WTC11 (cell line): ENCODE results near the gene CCDC60. TPM values are rescaled to one million over a fixed set of nuclear protein-coding genes. Genes with fewer than 3 reads are reported as not detected.

Experiments used
- ATAC-seq: fragments of 200-7000 bp; cut with Tn5 transposase; 2 replicates; pipeline ENCODE4 v1.10.0; 2021; ENCODE audit warnings: mild to moderate bottlenecking, moderate library complexity
- CTCF ChIA-PET: fragments of 300-600 bp; sonication (Branson Sonifier 250); formaldehyde crosslinking; loops from one replicate; lab custom pipeline; 2021; ENCODE audit warnings: antibody characterized with exemption; lab: Charles Lee
- POLR2A ChIA-PET: fragments of 350-600 bp; sonication (Branson Sonifier 250); formaldehyde crosslinking; loops from one replicate; lab custom pipeline; 2021; ENCODE audit warnings: antibody characterized with exemption; lab: Charles Lee
- DNase-seq: peaks from one replicate; pipeline ENCODE4 v3.0.0; 2021; ENCODE audit warnings: low spot score
- H3K27ac Mint-ChIP-seq: 2 replicates; pipeline ENCODE4 v1.8.0; 2021; ENCODE audit warnings: mixed read lengths
- H3K27me3 Mint-ChIP-seq: 2 replicates; pipeline ENCODE4 v1.8.0; 2021; ENCODE audit warnings: low read depth, mild to moderate bottlenecking, moderate library complexity, mixed read lengths
- H3K36me3 Mint-ChIP-seq: 2 replicates; pipeline ENCODE4 v1.8.0; 2021; ENCODE audit warnings: mixed read lengths
- H3K4me1 Mint-ChIP-seq: 2 replicates; pipeline ENCODE4 v1.8.0; 2022; ENCODE audit warnings: mixed read lengths
- H3K4me3 Mint-ChIP-seq: 2 replicates; pipeline ENCODE4 v1.8.0; 2021; ENCODE audit warnings: mild to moderate bottlenecking, moderate library complexity, mixed read lengths
- H3K9me3 Mint-ChIP-seq: 2 replicates; pipeline ENCODE4 v1.8.0; 2021; ENCODE audit warnings: mixed read lengths
- ATF1 ChIP-seq: sonication (generic); formaldehyde crosslinking; IDR thresholded peaks from 2 replicates; pipeline ENCODE4 v1.8.1; 2023; ENCODE audit warnings: mild to moderate bottlenecking, moderate library complexity, missing genetic modification reagents
- ATF3 ChIP-seq: sonication (generic); formaldehyde crosslinking; conservative IDR thresholded peaks from 2 replicates; pipeline ENCODE4 v1.8.1; 2022; ENCODE audit warnings: mild to moderate bottlenecking, missing genetic modification reagents
- ATF6 ChIP-seq: sonication (generic); formaldehyde crosslinking; IDR thresholded peaks from 2 replicates; pipeline ENCODE4 v1.8.1; 2023; ENCODE audit warnings: mild to moderate bottlenecking, missing genetic modification reagents
- CREM ChIP-seq: sonication (generic); formaldehyde crosslinking; IDR thresholded peaks from 2 replicates; pipeline ENCODE4 v1.8.1; 2022; ENCODE audit warnings: mild to moderate bottlenecking, missing genetic modification reagents, moderate library complexity
- E2F5 ChIP-seq: sonication (generic); formaldehyde crosslinking; IDR thresholded peaks from 2 replicates; pipeline ENCODE4 v1.8.1; 2022; ENCODE audit warnings: mild to moderate bottlenecking, moderate library complexity, missing genetic modification reagents
- ETV6 ChIP-seq: sonication (generic); formaldehyde crosslinking; IDR thresholded peaks from 2 replicates; pipeline ENCODE4 v1.8.1; 2022; ENCODE audit warnings: mild to moderate bottlenecking, missing genetic modification reagents
- FOXP4 ChIP-seq: sonication (generic); formaldehyde crosslinking; IDR thresholded peaks from 2 replicates; pipeline ENCODE4 v1.8.0; 2022; ENCODE audit warnings: mild to moderate bottlenecking, missing genetic modification reagents
- GTF2I ChIP-seq: fragments of 250-450 bp; sonication (Bioruptor Pico); conservative IDR thresholded peaks from 2 replicates; pipeline ENCODE4 v1.4.0; 2021; ENCODE audit warnings: mild to moderate bottlenecking
- HMGA2 ChIP-seq: fragments of 250-450 bp; sonication (Bioruptor Pico); IDR thresholded peaks from 2 replicates; pipeline ENCODE4 v1.4.0; 2021; ENCODE audit warnings: mild to moderate bottlenecking, moderate library complexity
- JAZF1 ChIP-seq: fragments of 250-450 bp; sonication (Bioruptor Pico); IDR thresholded peaks from 2 replicates; pipeline ENCODE4 v1.9.0; 2021; ENCODE audit warnings: moderate library complexity, mild to moderate bottlenecking, inconsistent platforms
- MAX ChIP-seq: sonication (generic); formaldehyde crosslinking; IDR thresholded peaks from 2 replicates; pipeline ENCODE4 v1.8.0; 2022; ENCODE audit warnings: mild to moderate bottlenecking, missing genetic modification reagents
- NFYB ChIP-seq: sonication (generic); formaldehyde crosslinking; conservative IDR thresholded peaks from 2 replicates; pipeline ENCODE4 v1.8.0; 2022; ENCODE audit warnings: low read depth, missing genetic modification reagents
- NR2C2 ChIP-seq: sonication (generic); formaldehyde crosslinking; IDR thresholded peaks from 2 replicates; pipeline ENCODE4 v1.8.0; 2022; ENCODE audit warnings: mild to moderate bottlenecking, missing genetic modification reagents
- OVOL2 ChIP-seq: fragments of 250-450 bp; sonication (Bioruptor Pico); IDR thresholded peaks from 2 replicates; pipeline ENCODE4 v1.9.0; 2021; ENCODE audit warnings: mild to moderate bottlenecking, borderline replicate concordance
- PREB ChIP-seq: sonication (generic); formaldehyde crosslinking; IDR thresholded peaks from 2 replicates; pipeline ENCODE4 v1.8.1; 2022; ENCODE audit warnings: mild to moderate bottlenecking, missing genetic modification reagents, moderate library complexity, borderline replicate concordance
- SMAD3 ChIP-seq: sonication (generic); formaldehyde crosslinking; IDR thresholded peaks from 2 replicates; pipeline ENCODE4 v1.8.0; 2022; ENCODE audit warnings: missing genetic modification reagents, mild to moderate bottlenecking, borderline replicate concordance
- TCF7 ChIP-seq: sonication (generic); formaldehyde crosslinking; IDR thresholded peaks from 2 replicates; pipeline ENCODE4 v1.8.0; 2022; ENCODE audit warnings: mild to moderate bottlenecking, low read depth, missing genetic modification reagents, moderate library complexity
- TEAD1 ChIP-seq: sonication (generic); formaldehyde crosslinking; IDR thresholded peaks from 2 replicates; pipeline ENCODE4 v1.8.0; 2022; ENCODE audit warnings: mild to moderate bottlenecking, missing genetic modification reagents
- ZMAT4 ChIP-seq: fragments of 250-450 bp; sonication (Bioruptor Pico); IDR thresholded peaks from 2 replicates; pipeline ENCODE4 v1.9.0; 2021; ENCODE audit warnings: mild to moderate bottlenecking
- ZNF219 ChIP-seq: sonication (generic); formaldehyde crosslinking; IDR thresholded peaks from 2 replicates; pipeline ENCODE4 v1.8.0; 2023; ENCODE audit warnings: missing genetic modification reagents, mild to moderate bottlenecking, borderline replicate concordance
- ZNF416 ChIP-seq: fragments of 250-450 bp; sonication (Bioruptor Pico); IDR thresholded peaks from 2 replicates; pipeline ENCODE4 v1.9.0; 2021; ENCODE audit warnings: mild to moderate bottlenecking, inconsistent platforms
- ZNF512 ChIP-seq: sonication (generic); formaldehyde crosslinking; IDR thresholded peaks from 2 replicates; pipeline ENCODE4 v1.8.1; 2022; ENCODE audit warnings: missing genetic modification reagents, borderline replicate concordance
- ZNF671 ChIP-seq: fragments of 250-450 bp; sonication (Bioruptor Pico); IDR thresholded peaks from 2 replicates; pipeline ENCODE4 v1.8.0; 2021; ENCODE audit warnings: mild to moderate bottlenecking
- total RNA-seq: library from RNA; stranded (reverse); gene quantifications from 3 replicates; pipeline ENCODE4 v1.2.3, GENCODE V29; 2021

Gene CCDC60
- total RNA-seq, 1 experiment from 2014 or later, result 1.1 TPM

- Mint-ChIP-seq H3K36me3 (peaks cover 12% of the 10 kb centered on the region), H3K4me3 (no peak overlapping the region), H3K27me3 (peaks cover 10% of the 10 kb centered on the region), H3K9me3 (peaks cover 9% of the 10 kb centered on the region), H3K4me1 (peaks cover 37% of the 10 kb centered on the region), H3K27ac (no peak overlapping the region; the same call in 1 of the 2 replicates)
- CTCF ChIA-PET, result interaction anchor here (0.5 kb wide), 1 partner anchor 686 kb away, joined by 3 read pairs; no protein-coding TSS in a partner anchor
- peak; percentile 83 for ATAC-seq
- DNase-seq, result peak; percentile 22
- POLR2A ChIA-PET, result no interaction called here
- TF ChIP-seq NR2C2 (CRISPR knock-in tag) (no peak), FOXP4 (CRISPR knock-in tag) (no peak), TEAD1 (CRISPR knock-in tag) (no peak), MAX (no peak), ATF1 (CRISPR knock-in tag) (no peak), E2F5 (CRISPR knock-in tag) (no peak), ZNF671 (CRISPR knock-in tag) (no peak), ZMAT4 (CRISPR knock-in tag) (no peak), ATF3 (CRISPR knock-in tag) (no peak), ETV6 (CRISPR knock-in tag) (no peak), ZNF416 (CRISPR knock-in tag) (no peak), OVOL2 (CRISPR knock-in tag) (no peak), SMAD3 (CRISPR knock-in tag) (no peak), GTF2I (CRISPR knock-in tag) (no peak), JAZF1 (CRISPR knock-in tag) (no peak), HMGA2 (CRISPR knock-in tag) (no peak), PREB (no peak)
Measured at GRCh38 chr12:119308708-119309456, 25.6 kb upstream of the CCDC60 start.

- ATAC-seq (no peak), DNase-seq (no peak)
- Mint-ChIP-seq H3K36me3 (peaks cover 12% of the 10 kb centered on the region), H3K4me1 (peaks cover 35% of the 10 kb centered on the region), H3K27me3 (peaks cover 10% of the 10 kb centered on the region), H3K4me3 (no peak overlapping the region), H3K27ac (peak overlapping the region; percentile 14; the same call in 1 of the 2 replicates), H3K9me3 (peaks cover 18% of the 10 kb centered on the region)
- ChIA-PET CTCF (interaction anchor here (0.5 to 1.2 kb wide), 4 partner anchors 38 to 439 kb away, joined by 3 read pairs; no protein-coding TSS in a partner anchor), POLR2A (no interaction called here)
- no peak for TF ChIP-seq JAZF1 (CRISPR knock-in tag)
- no peak for TF ChIP-seq NFYB (CRISPR knock-in tag)
- no peak for TF ChIP-seq ATF6
- no peak for TF ChIP-seq CREM (CRISPR knock-in tag)
- TF ChIP-seq TCF7 (CRISPR knock-in tag), result no peak
- no peak for TF ChIP-seq ATF3 (CRISPR knock-in tag)
- no peak for TF ChIP-seq ZNF219 (CRISPR knock-in tag)
- no peak for TF ChIP-seq ZNF512
Measured at GRCh38 chr12:119311878-119312277, 22.7 kb upstream of the CCDC60 start.
